Lung (tissue), 12 donors: Measurements from ENCODE around the gene CD4. TPM values are rescaled to one million over a fixed set of nuclear protein-coding genes. Genes with fewer than 3 reads are reported as not detected.

Source experiments
- ATAC-seq: fragments of 200-7000 bp; cut with Tn5 transposase; one replicate; pipeline ENCODE4 v1.9.1; 2020; ENCODE audit warnings: moderate number of reproducible peaks; ENCODE audit not compliant: insufficient read depth, low FRiP score
- DNase-seq, 3 donors: peaks; one replicate each; pipeline ENCODE4 v3.0.0-alpha.2; 2013 to 2017
- H3K27ac ChIP-seq, 2 donors: one replicate each; pipeline ENCODE4 v1.5.1; 2013; ENCODE audit warnings: mild to moderate bottlenecking in 2 of 2, moderate library complexity in 2 of 2, control low read depth in 1 of 2, inconsistent platforms in 1 of 2, low read depth in 1 of 2, low read length in 1 of 2
- H3K27me3 ChIP-seq, 3 donors: one replicate each; pipeline ENCODE4 v1.5.1; 2013; ENCODE audit warnings: low read length in 2 of 3; ENCODE audit not compliant: control insufficient read depth in 3 of 3, insufficient read depth in 3 of 3
- H3K36me3 ChIP-seq, 4 donors: one replicate each; pipeline ENCODE4 v1.5.1; 2013; ENCODE audit warnings: low read length in 4 of 4, mild to moderate bottlenecking in 1 of 4, moderate library complexity in 1 of 4; ENCODE audit not compliant: control insufficient read depth in 4 of 4, insufficient read depth in 4 of 4
- H3K4me1 ChIP-seq, 5 donors: one replicate each; pipeline ENCODE4 v1.5.1; 2013; ENCODE audit warnings: low read length in 5 of 5, mild to moderate bottlenecking in 2 of 5, moderate library complexity in 1 of 5; ENCODE audit not compliant: control insufficient read depth in 5 of 5, insufficient read depth in 5 of 5
- H3K4me3 ChIP-seq: one replicate; pipeline ENCODE4 v1.5.1; 2013; ENCODE audit warnings: mild to moderate bottlenecking, control low read depth, moderate library complexity
- H3K9ac ChIP-seq, 2 donors: one replicate each; pipeline ENCODE4 v1.5.1; 2013; ENCODE audit warnings: low read length in 2 of 2, control low read depth in 1 of 2; ENCODE audit not compliant: insufficient read depth in 1 of 2
- H3K9me3 ChIP-seq, 4 donors: one replicate each; pipeline ENCODE4 v1.5.1; 2013; ENCODE audit warnings: low read length in 3 of 4, mild to moderate bottlenecking in 1 of 4, moderate library complexity in 1 of 4; ENCODE audit not compliant: control insufficient read depth in 4 of 4, insufficient read depth in 3 of 4
- WGBS, 2 donors: extraction: QIAGEN DNeasy Blood & Tissue Kit; methylation state at CpG; one replicate each; pipeline ENCODE4 v1.1.7; 2013; 5-methylcytosine and 5-hydroxymethylcytosine counted together
- polyA plus RNA-seq, 2 donors: library from polyadenylated mRNA; stranded (reverse); fragments of 200-250 nt; gene quantifications; one replicate each; pipeline ENCODE4 v1.2.1, GENCODE V29; 2013
- total RNA-seq, 2 donors: library from RNA; depleted of rRNA in 1 of 2; stranded (reverse); fragments of >200 nt in 1 of 2; gene quantifications; one replicate each; pipeline ENCODE4 v1.2.1, GENCODE V29; 2014 to 2021
- TF ChIP-seq, protein P1 (sequence below): IDR thresholded peaks from 2 replicates; pipeline ENCODE4 v1.5.1; 2012; ENCODE audit warnings: mild to moderate bottlenecking; ENCODE audit errors: control extremely low read depth, extremely low read depth
- donor health status: control.
- donor health status: control.
- donor health status: Bipolar disorder and iron deficiency.
- donor health status: healthy.
- donor health status: DM: yes; HTN: yes; CAD: no.

Gene CD4
- total and polyA plus RNA-seq, 4 donors = 20.6 to 83.7 (median 53.0) TPM

DNA sequence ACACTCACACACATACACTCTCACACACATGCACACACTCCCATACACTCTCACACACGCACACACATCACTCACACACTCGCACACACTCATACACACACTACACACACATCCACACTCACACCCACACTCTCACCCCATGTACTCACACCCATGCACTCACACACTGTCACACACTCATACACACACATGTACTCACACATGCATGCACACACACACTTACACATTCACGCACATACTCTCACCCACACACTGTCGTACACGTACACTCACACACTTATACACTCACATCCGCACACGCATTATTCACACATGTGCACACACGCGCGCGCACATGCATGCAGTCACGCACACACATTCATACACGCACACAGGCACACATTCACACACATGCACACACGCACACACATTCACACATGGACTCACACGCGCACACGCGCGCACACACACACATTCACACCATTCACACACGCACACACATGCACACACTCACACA, 28.4 kb downstream of the CD4 start:
- no peak overlapping the region for H3K9ac ChIP-seq
- no peak overlapping the region for H3K4me3 ChIP-seq
- H3K27ac ChIP-seq = no peak overlapping the region
- TF ChIP-seq, protein P1, sequence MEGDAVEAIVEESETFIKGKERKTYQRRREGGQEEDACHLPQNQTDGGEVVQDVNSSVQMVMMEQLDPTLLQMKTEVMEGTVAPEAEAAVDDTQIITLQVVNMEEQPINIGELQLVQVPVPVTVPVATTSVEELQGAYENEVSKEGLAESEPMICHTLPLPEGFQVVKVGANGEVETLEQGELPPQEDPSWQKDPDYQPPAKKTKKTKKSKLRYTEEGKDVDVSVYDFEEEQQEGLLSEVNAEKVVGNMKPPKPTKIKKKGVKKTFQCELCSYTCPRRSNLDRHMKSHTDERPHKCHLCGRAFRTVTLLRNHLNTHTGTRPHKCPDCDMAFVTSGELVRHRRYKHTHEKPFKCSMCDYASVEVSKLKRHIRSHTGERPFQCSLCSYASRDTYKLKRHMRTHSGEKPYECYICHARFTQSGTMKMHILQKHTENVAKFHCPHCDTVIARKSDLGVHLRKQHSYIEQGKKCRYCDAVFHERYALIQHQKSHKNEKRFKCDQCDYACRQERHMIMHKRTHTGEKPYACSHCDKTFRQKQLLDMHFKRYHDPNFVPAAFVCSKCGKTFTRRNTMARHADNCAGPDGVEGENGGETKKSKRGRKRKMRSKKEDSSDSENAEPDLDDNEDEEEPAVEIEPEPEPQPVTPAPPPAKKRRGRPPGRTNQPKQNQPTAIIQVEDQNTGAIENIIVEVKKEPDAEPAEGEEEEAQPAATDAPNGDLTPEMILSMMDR = no peak
- H3K27me3 ChIP-seq = peaks cover 0 to 7% (median 3%) of the 10 kb centered on the region in 3 donors
- peaks cover 0 to 37% (median 12%) of the 10 kb centered on the region in 4 donors for H3K36me3 ChIP-seq
- WGBS, 2 donors = 92 to 93% methylated on average over 20 of the region's 20 CpGs
- peaks cover 0 to 4% (median 0%) of the 10 kb centered on the region in 4 donors for H3K9me3 ChIP-seq
- ATAC-seq (no peak), DNase-seq (no peak)
- peaks cover 0 to 17% (median 9%) of the 10 kb centered on the region in 5 donors for H3K4me1 ChIP-seq

DNA sequence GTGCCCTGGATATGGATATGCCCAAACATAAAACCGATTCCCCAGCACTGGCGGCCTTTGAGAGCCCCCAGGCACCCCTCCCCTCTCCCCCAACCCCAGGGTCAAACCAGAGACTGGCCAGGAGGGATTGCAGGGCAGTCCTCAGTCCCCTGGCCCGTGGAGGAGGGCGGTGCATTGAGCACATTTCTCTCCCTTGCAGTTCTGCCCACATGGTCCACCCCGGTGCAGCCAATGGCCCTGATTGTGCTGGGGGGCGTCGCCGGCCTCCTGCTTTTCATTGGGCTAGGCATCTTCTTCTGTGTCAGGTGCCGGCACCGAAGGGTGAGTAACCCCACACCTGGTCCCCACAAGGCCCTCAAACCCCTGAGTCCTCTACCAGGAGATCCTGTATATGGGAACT, 28.9 kb downstream of the CD4 start:
- DNase-seq (no peak), ATAC-seq (no peak)
- 79 to 90% methylated on average over 10 of the region's 10 CpGs for WGBS, 2 donors

DNA sequence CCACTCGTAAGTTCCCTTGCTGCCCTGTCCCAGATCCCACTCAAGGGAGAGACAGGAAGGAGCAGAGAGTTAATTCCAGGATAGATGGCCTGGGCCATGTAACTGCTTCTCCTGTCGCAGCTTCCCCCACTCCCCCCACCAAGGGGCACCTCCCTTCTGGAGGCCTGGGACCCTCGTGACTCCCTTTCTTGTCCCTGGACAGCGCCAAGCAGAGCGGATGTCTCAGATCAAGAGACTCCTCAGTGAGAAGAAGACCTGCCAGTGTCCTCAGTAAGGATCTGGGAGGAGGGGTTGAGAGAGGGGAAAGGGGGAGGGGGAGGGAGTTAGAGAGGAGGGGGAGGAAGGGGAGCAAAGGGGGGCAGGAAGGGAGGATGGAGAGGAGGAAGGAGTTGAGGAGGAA, 29.3 kb downstream of the CD4 start:
- Histone ChIP-seq H3K9ac (no peak overlapping the region), H3K4me1 (peaks cover 0 to 17% (median 9%) of the 10 kb centered on the region in 5 donors), H3K27ac (no peak overlapping the region), H3K4me3 (no peak overlapping the region), H3K27me3 (peaks cover 0 to 7% (median 3%) of the 10 kb centered on the region in 3 donors), H3K9me3 (peaks cover 0 to 4% (median 0%) of the 10 kb centered on the region in 4 donors), H3K36me3 (peaks cover 0 to 37% (median 12%) of the 10 kb centered on the region in 4 donors)
- TF ChIP-seq, protein P1 = no peak
- DNase-seq = peak in 1 of 3 donors; percentile 28
- WGBS, 2 donors = 89 to 90% methylated on average over 5 of the region's 5 CpGs
- no peak for ATAC-seq

More for the DNA sequence above, 28.9 kb downstream of the CD4 start:
- H3K27me3 ChIP-seq = peaks cover 0 to 7% (median 3%) of the 10 kb centered on the region in 3 donors
- no peak overlapping the region for H3K4me3 ChIP-seq
- peaks cover 0 to 37% (median 12%) of the 10 kb centered on the region in 4 donors for H3K36me3 ChIP-seq
- H3K9ac ChIP-seq = no peak overlapping the region
- TF ChIP-seq, protein P1 = no peak
- H3K4me1 ChIP-seq = peaks cover 0 to 17% (median 9%) of the 10 kb centered on the region in 5 donors
- peaks cover 0 to 4% (median 0%) of the 10 kb centered on the region in 4 donors for H3K9me3 ChIP-seq
- H3K27ac ChIP-seq = no peak overlapping the region
